ENCODE measurements around the gene KRTAP6-1.

Gene KRTAP6-1

GRCh38 chr21:30629200-30629599 is 15.5 kb upstream of the KRTAP6-1 start:
- Histone ChIP-seq H3K36me3 (ENCODE audit: insufficient read depth, low read length) (no peaks in the 10 kb centered on the region), H3K9ac (ENCODE audit: low read depth, low read length, poor library complexity, severe bottlenecking) (no peak overlapping the region), H3K4me2 (ENCODE audit: low read depth, low read length, poor library complexity, severe bottlenecking) (no peak overlapping the region), H3K4me3 (ENCODE audit: low read length, poor library complexity, severe bottlenecking) (no peak overlapping the region), H3F3A (ENCODE audit: low read depth) (no peaks in the 10 kb centered on the region), H3K4me1 (ENCODE audit: insufficient read depth, low read length, poor library complexity, severe bottlenecking) (no peaks in the 10 kb centered on the region), H2AFZ (ENCODE audit: low read length) (no peak overlapping the region), H3K9me3 (ENCODE audit: insufficient read depth, low read depth, low read length) (peaks cover 8% of the 10 kb centered on the region; the same call in 1 of the 2 replicates), H4K20me1 (ENCODE audit: insufficient read depth, low read length, poor library complexity, severe bottlenecking) (no peaks in the 10 kb centered on the region), H3K9me2 (replicated peaks; ENCODE audit: low read depth, low read length) (no peaks in the 10 kb centered on the region), H3K27me3 (ENCODE audit: insufficient read depth, low read length, poor library complexity, severe bottlenecking) (no peaks in the 10 kb centered on the region), H3K79me2 (ENCODE audit: insufficient read depth, low read length) (no peaks in the 10 kb centered on the region)
- TF ChIP-seq CTCF (conservative IDR thresholded peaks at IDR 0.05; ENCODE audit: low read length) (no peak), EZH2phosphoT487 (IDR thresholded peaks at IDR 0.05; ENCODE audit: borderline replicate concordance) (no peak)

- no peaks in the 10 kb centered on the region for H3K9me2 ChIP-seq (replicated peaks; ENCODE audit: low read depth, low read length)
- H3K79me2 ChIP-seq (ENCODE audit: insufficient read depth, low read length) = no peaks in the 10 kb centered on the region
- H3K27me3 ChIP-seq (ENCODE audit: insufficient read depth, low read length, poor library complexity, severe bottlenecking) = no peaks in the 10 kb centered on the region
- H3K4me1 ChIP-seq (ENCODE audit: insufficient read depth, low read length, poor library complexity, severe bottlenecking) = no peaks in the 10 kb centered on the region
- no peaks in the 10 kb centered on the region for H3F3A ChIP-seq (ENCODE audit: low read depth)
- no peak for TF ChIP-seq CTCF (conservative IDR thresholded peaks at IDR 0.05; ENCODE audit: low read length)
- no peak for TF ChIP-seq EZH2phosphoT487 (IDR thresholded peaks at IDR 0.05; ENCODE audit: borderline replicate concordance)
- H3K9ac ChIP-seq (ENCODE audit: low read depth, low read length, poor library complexity, severe bottlenecking) = no peak overlapping the region
- no peak overlapping the region for H2AFZ ChIP-seq (ENCODE audit: low read length)
- H3K36me3 ChIP-seq (ENCODE audit: insufficient read depth, low read length) = no peaks in the 10 kb centered on the region
- peaks cover 8% of the 10 kb centered on the region; the same call in 1 of the 2 replicates for H3K9me3 ChIP-seq (ENCODE audit: insufficient read depth, low read depth, low read length)
- H3K4me2 ChIP-seq (ENCODE audit: low read depth, low read length, poor library complexity, severe bottlenecking) = no peak overlapping the region
- H3K4me3 ChIP-seq (ENCODE audit: low read length, poor library complexity, severe bottlenecking) = no peak overlapping the region
- H4K20me1 ChIP-seq (ENCODE audit: insufficient read depth, low read length, poor library complexity, severe bottlenecking) = no peaks in the 10 kb centered on the region
Measured at GRCh38 chr21:30628109-30628508, 14.4 kb upstream of the KRTAP6-1 start.

- Histone ChIP-seq H3K36me3 (ENCODE audit: insufficient read depth, low read length) (no peaks in the 10 kb centered on the region), H3K27me3 (ENCODE audit: insufficient read depth, low read length, poor library complexity, severe bottlenecking) (no peaks in the 10 kb centered on the region), H2AFZ (ENCODE audit: low read length) (no peak overlapping the region), H3K9me3 (ENCODE audit: insufficient read depth, low read depth, low read length) (peaks cover 8% of the 10 kb centered on the region; the same call in 1 of the 2 replicates), H3K4me2 (ENCODE audit: low read depth, low read length, poor library complexity, severe bottlenecking) (no peak overlapping the region), H3K79me2 (ENCODE audit: insufficient read depth, low read length) (no peaks in the 10 kb centered on the region), H3K9ac (ENCODE audit: low read depth, low read length, poor library complexity, severe bottlenecking) (no peak overlapping the region), H3K4me3 (ENCODE audit: low read length, poor library complexity, severe bottlenecking) (no peak overlapping the region), H3F3A (ENCODE audit: low read depth) (no peaks in the 10 kb centered on the region), H3K9me2 (replicated peaks; ENCODE audit: low read depth, low read length) (no peaks in the 10 kb centered on the region), H3K4me1 (ENCODE audit: insufficient read depth, low read length, poor library complexity, severe bottlenecking) (no peaks in the 10 kb centered on the region), H4K20me1 (ENCODE audit: insufficient read depth, low read length, poor library complexity, severe bottlenecking) (no peaks in the 10 kb centered on the region)
- TF ChIP-seq CTCF (conservative IDR thresholded peaks at IDR 0.05; ENCODE audit: low read length) = no peak
- TF ChIP-seq EZH2phosphoT487 (IDR thresholded peaks at IDR 0.05; ENCODE audit: borderline replicate concordance) = no peak
Measured at GRCh38 chr21:30625449-30626165, 11.9 kb upstream of the KRTAP6-1 start.

Data from Loucy (cell line).